GM12865 (cell line): Measurements from ENCODE around the gene EPHB4.
"Not testable (repeated sequence)": the region's sequence is repeated elsewhere in the genome, so short reads cannot be mapped to it uniquely, and the experiment has no call there.

Source experiments
- DNase-seq: peaks from one replicate; pipeline ENCODE4 v3.0.0; 2010; ENCODE audit warnings: low read depth
- H3K4me3 ChIP-seq: 2 replicates; pipeline ENCODE4 v1.5.1; 2011; ENCODE audit warnings: mild to moderate bottlenecking, low read depth, low read length, control low read depth
- TF ChIP-seq, protein P1 (sequence below): IDR thresholded peaks from 2 replicates; pipeline ENCODE4 v1.5.1; 2011; ENCODE audit warnings: low read length, control low read depth, low read depth, inconsistent platforms; ENCODE audit not compliant: insufficient read depth; ENCODE audit errors: missing control alignments

The EPHB4 gene

DNA sequence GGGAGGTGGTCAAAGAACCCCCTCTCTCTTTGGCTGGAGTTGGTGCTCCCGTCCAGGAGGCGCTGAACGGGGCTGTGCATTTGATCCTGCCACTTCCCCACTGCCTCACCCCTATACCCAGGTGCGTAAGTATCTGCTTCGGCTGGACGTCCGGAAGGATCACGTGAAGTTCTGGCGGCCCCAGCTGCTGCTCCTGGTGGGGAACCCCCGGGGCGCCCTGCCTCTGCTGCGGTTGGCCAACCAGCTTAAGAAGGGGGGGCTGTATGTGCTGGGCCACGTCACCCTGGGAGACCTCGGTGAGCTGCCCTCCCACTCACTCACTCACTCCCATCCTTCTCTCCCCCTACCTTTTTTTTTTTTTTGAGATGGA is 34.3 kb upstream of the EPHB4 start:
- no peak overlapping the region for H3K4me3 ChIP-seq
- TF ChIP-seq, protein P1, sequence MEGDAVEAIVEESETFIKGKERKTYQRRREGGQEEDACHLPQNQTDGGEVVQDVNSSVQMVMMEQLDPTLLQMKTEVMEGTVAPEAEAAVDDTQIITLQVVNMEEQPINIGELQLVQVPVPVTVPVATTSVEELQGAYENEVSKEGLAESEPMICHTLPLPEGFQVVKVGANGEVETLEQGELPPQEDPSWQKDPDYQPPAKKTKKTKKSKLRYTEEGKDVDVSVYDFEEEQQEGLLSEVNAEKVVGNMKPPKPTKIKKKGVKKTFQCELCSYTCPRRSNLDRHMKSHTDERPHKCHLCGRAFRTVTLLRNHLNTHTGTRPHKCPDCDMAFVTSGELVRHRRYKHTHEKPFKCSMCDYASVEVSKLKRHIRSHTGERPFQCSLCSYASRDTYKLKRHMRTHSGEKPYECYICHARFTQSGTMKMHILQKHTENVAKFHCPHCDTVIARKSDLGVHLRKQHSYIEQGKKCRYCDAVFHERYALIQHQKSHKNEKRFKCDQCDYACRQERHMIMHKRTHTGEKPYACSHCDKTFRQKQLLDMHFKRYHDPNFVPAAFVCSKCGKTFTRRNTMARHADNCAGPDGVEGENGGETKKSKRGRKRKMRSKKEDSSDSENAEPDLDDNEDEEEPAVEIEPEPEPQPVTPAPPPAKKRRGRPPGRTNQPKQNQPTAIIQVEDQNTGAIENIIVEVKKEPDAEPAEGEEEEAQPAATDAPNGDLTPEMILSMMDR: no peak
- DNase-seq: no peak

DNA sequence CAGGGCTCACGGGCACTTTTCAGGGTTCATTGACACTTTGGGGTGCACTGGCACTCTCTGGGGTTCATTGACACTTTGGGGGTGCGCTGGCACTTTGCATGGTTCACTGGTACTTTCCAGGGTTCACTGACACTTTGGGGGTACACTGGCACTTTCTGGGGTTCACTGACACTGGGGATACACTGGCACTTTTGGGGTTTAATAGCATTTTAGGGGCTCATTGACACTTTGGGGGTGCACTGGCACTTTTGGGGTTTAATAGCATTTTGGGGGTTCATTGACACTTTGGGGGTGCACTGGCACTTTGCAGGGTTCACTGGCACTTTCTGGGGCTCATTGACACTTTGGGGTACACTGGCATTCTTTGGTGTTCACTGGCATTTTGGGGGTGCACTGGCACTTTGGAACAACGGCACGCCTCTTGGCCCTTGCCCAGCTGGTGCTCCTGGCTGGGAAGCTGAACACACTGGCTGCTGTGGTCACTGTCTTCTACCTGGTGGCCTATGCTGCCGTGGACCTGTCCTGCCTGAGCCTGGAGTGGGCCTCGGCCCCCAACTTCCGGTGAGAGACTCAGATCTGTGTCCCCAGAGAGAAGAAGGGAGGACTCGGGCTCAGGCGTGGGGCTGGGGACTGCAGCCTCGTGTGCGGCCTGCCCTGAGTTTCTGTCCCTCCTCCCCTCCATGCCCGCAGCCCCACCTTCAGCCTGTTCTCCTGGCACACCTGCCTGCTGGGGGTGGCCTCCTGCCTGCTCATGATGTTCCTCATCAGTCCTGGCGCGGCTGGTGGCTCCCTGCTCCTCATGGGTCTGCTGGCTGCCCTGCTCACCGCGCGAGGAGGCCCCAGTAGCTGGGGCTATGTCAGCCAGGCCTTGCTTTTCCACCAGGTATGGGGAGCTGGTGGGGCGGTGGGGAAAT is 33.6 kb upstream of the EPHB4 start:
- no peak for DNase-seq
- TF ChIP-seq, protein P1: no peak
- H3K4me3 ChIP-seq: no peak overlapping the region

DNA sequence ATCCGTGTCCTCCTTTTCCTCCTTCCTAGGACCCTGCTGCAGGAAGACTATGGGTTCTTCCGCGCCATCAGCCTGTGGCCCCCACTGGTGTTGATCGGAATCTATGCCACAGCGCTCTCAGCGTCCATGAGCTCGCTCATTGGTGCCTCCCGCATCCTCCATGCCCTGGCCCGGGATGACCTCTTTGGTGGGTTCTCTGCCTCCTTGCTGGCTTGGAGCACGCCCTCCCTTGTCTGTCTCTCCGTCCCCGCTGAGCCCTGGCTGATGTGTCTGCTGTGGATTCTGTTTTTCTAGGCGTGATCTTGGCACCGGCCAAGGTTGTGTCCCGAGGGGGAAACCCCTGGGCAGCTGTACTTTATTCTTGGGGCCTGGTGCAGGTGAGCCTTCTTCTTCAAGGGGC is 32.5 kb upstream of the EPHB4 start:
- no peak for DNase-seq

GRCh38 chr7:100856871-100857282 is 29.6 kb upstream of the EPHB4 start:
- TF ChIP-seq, protein P1: no peak
- DNase-seq: no peak
- H3K4me3 ChIP-seq: no peak overlapping the region

More for the DNA sequence above, 32.5 kb upstream of the EPHB4 start:
- TF ChIP-seq, protein P1: no peak
- no peak overlapping the region for H3K4me3 ChIP-seq

- TF ChIP-seq, protein P1: no peak
- DNase-seq: no peak
Measured at GRCh38 chr7:100855515-100855914, 28.2 kb upstream of the EPHB4 start.

DNA sequence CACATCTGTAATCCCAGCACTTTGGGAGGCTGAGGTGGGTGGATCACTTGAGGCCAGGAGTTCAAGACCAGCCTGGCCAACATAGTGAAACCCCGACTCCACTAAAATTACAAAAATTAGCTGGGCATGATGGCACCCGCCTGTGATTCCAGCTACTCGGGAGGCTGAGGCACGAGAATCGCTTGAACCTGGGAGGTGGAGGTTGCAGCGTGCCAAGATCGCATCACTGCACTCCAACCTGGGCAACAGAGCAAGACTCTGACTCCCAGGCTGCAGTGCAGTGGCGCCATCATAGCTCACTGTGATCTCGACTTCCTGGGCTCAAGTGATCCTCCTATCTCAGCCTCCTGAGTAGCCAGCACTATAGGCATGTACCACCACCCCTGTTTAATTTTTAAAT is 27.6 kb upstream of the EPHB4 start:
- DNase-seq, H3K4me3 ChIP-seq: not testable (repeated sequence)

More at GRCh38 chr7:100855515-100855914, 28.2 kb upstream of the EPHB4 start:
- no peak overlapping the region for H3K4me3 ChIP-seq

- H3K4me3 ChIP-seq: no peak overlapping the region
Measured at GRCh38 chr7:100854146-100854895, 27.0 kb upstream of the EPHB4 start.

More at GRCh38 chr7:100854146-100854895, 27.0 kb upstream of the EPHB4 start:
- TF ChIP-seq, protein P1: no peak
- no peak for DNase-seq
